Lower leg skin (tissue), 4 donors: Measurements from ENCODE around the gene SWT1. TPM values are rescaled to one million over a fixed set of nuclear protein-coding genes. Genes with fewer than 3 reads are reported as not detected.

Source experiments
- DNase-seq, 2 donors: peaks; one replicate each; pipeline ENCODE4 v3.0.0-alpha.2; 2019; ENCODE audit warnings: low spot score in 2 of 2
- H3K4me3 ChIP-seq: fragments of 200-600 bp; sonication (generic); 2 replicates; pipeline ENCODE4 v1.5.1; 2017; ENCODE audit warnings: mild to moderate bottlenecking, low read depth; ENCODE audit not compliant: poor library complexity, severe bottlenecking
- CTCF ChIP-seq, 3 donors: fragments of 450-650 bp; IDR thresholded peaks; one replicate each; pipeline ENCODE4 v1.5.1; 2016; ENCODE audit warnings: antibody characterized with exemption in 3 of 3, mild to moderate bottlenecking in 3 of 3, moderate library complexity in 2 of 3
- POLR2A ChIP-seq, 2 donors: fragments of 450-650 bp; IDR thresholded peaks; one replicate each; pipeline ENCODE4 v1.6.1; 2016 to 2017; ENCODE audit warnings: antibody characterized with exemption in 2 of 2, mild to moderate bottlenecking in 1 of 2, moderate library complexity in 1 of 2
- WGBS, 2 donors: methylation state at CpG; one replicate each; pipeline ENCODE4 v1.1.5; 2018; 5-methylcytosine and 5-hydroxymethylcytosine counted together
- intact Hi-C: fragments of 100-400 bp; cut with DNase I; formaldehyde crosslinking; loops from one replicate; pipeline ENCODE4 v1.15.0; 2023; ENCODE audit warnings: low total_unique reads
- total RNA-seq, 4 donors: library from RNA; depleted of rRNA; stranded (reverse); fragments of >200 nt; gene quantifications; one replicate each; pipeline ENCODE4 v1.1.0, GENCODE V29; 2016

Gene SWT1
- total RNA-seq, 4 donors from 2014 or later = 3.9 to 6.3 (median 4.5) TPM

- DNase-seq = no peak
- no peak for TF ChIP-seq CTCF (IDR thresholded peaks at IDR 0.05)
- TF ChIP-seq POLR2A (IDR thresholded peaks at IDR 0.05) = no peak
- intact Hi-C loops = no loop called here
- no peak overlapping the region for H3K4me3 ChIP-seq
Measured at GRCh38 chr1:185289880-185290279, 132.9 kb downstream of the SWT1 start.

- 88 to 89% methylated on average over 1 of the region's 1 CpG for WGBS, 2 donors
Measured at GRCh38 chr1:185291159-185291558, 134.2 kb downstream of the SWT1 start.

GRCh38 chr1:185291652-185292051, 134.7 kb downstream of the SWT1 start:
- 85 to 96% methylated on average over 1 of the region's 1 CpG for WGBS, 2 donors
- H3K4me3 ChIP-seq = no peak overlapping the region
- intact Hi-C loops = no loop called here
- no peak for TF ChIP-seq CTCF (IDR thresholded peaks at IDR 0.05)
- TF ChIP-seq POLR2A (IDR thresholded peaks at IDR 0.05) = no peak
- no peak for DNase-seq

More at GRCh38 chr1:185291159-185291558, 134.2 kb downstream of the SWT1 start:
- intact Hi-C loops = no loop called here
- no peak for DNase-seq
- TF ChIP-seq POLR2A (IDR thresholded peaks at IDR 0.05) (no peak), CTCF (IDR thresholded peaks at IDR 0.05) (no peak)
- H3K4me3 ChIP-seq = no peak overlapping the region

- intact Hi-C loops = no loop called here
- 71 to 77% methylated on average over 5 of the region's 5 CpGs for WGBS, 2 donors
- H3K4me3 ChIP-seq = no peak overlapping the region
- no peak for DNase-seq
- no peak for TF ChIP-seq CTCF (IDR thresholded peaks at IDR 0.05)
- TF ChIP-seq POLR2A (IDR thresholded peaks at IDR 0.05) = no peak
Measured at GRCh38 chr1:185292237-185292636, 135.3 kb downstream of the SWT1 start.

GRCh38 chr1:185293967-185294542, 137.1 kb downstream of the SWT1 start:
- TF ChIP-seq CTCF (IDR thresholded peaks at IDR 0.05) (no peak), POLR2A (IDR thresholded peaks at IDR 0.05) (no peak)
- no peak for DNase-seq
- intact Hi-C loops = no loop called here
- WGBS, 2 donors = 83 to 94% methylated on average over 1 of the region's 1 CpG
- no peak overlapping the region for H3K4me3 ChIP-seq

GRCh38 chr1:185295091-185295490, 138.1 kb downstream of the SWT1 start:
- DNase-seq = no peak
- H3K4me3 ChIP-seq = no peak overlapping the region
- intact Hi-C loops = no loop called here
- no peak for TF ChIP-seq POLR2A (IDR thresholded peaks at IDR 0.05)
- no peak for TF ChIP-seq CTCF (IDR thresholded peaks at IDR 0.05)
